GM21786 (cell line): ENCODE measurements around the gene PARVB.
"Not testable (repeated sequence)": the region's sequence is repeated elsewhere in the genome, so short reads cannot be mapped to it uniquely, and the experiment has no call there.

Experiments
- ATAC-seq: cut with Tn5 transposase; IDR thresholded peaks from one replicate; pipeline ENCODE4 v1.9.1; 2021; ENCODE audit not compliant: unreplicated experiment

PARVB gene

GRCh38 chr22:44103735-44104480 lies 79.8 kb downstream of the PARVB start:
- ATAC-seq = no peak

- ATAC-seq = no peak
These were observed 83.2 kb downstream of the PARVB start for GRCh38 chr22:44107340-44107739.

- ATAC-seq = no peak
These were observed 84.0 kb downstream of the PARVB start for GRCh38 chr22:44108076-44108475.

- no peak for ATAC-seq
These were observed 84.8 kb downstream of the PARVB start for GRCh38 chr22:44108806-44109385.

DNA sequence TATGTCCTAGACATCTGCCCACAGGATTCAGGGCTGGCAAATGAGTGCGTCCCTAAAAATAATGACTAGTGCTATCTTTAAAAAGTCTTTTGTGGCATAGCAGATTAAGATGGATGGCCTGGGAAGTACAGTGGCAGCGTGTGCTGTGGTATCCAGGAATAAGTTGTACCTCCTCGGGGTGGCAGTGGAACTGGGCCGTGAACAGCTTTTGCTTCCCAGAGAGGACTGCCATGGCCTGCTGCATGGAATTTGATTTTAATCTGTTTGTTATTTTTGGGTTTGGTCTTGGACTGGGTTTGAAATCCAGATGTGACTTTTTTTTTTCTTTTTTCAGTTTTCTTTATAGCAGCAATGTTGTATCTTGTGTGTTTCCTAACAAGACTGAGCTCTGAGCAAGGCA lies 85.3 kb downstream of the PARVB start:
- ATAC-seq = no peak

GRCh38 chr22:44110656-44111055 lies 86.6 kb downstream of the PARVB start:
- not testable (repeated sequence) for ATAC-seq

GRCh38 chr22:44111562-44112155 lies 87.6 kb downstream of the PARVB start:
- no peak for ATAC-seq

DNA sequence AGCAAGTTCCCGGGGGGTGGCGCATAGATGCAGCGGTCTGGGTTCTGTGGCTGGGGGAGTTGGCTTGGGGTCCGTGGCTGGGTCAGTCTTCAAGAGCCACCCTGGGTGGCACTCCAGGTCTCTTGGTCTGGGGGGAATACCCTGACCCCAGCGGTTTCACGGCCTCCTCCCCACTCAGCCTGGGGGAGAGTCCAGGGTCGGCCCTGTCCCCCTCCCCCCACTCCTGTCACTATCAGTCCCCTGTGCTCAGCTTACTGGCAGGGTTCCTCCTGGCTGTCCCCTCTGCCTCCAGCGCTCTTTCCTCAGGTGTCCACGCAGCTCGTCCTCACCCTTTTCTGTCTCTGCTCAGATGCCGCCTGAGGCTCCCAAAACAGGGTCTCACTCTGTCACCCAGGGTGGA lies 88.1 kb downstream of the PARVB start:
- ATAC-seq = no peak

- no peak for ATAC-seq
These were observed 92.2 kb downstream of the PARVB start for GRCh38 chr22:44116331-44116730.

- ATAC-seq = no peak
These were observed 92.9 kb downstream of the PARVB start for GRCh38 chr22:44116755-44117684.

- no peak for ATAC-seq
These were observed 93.6 kb downstream of the PARVB start for GRCh38 chr22:44117746-44118145.

DNA sequence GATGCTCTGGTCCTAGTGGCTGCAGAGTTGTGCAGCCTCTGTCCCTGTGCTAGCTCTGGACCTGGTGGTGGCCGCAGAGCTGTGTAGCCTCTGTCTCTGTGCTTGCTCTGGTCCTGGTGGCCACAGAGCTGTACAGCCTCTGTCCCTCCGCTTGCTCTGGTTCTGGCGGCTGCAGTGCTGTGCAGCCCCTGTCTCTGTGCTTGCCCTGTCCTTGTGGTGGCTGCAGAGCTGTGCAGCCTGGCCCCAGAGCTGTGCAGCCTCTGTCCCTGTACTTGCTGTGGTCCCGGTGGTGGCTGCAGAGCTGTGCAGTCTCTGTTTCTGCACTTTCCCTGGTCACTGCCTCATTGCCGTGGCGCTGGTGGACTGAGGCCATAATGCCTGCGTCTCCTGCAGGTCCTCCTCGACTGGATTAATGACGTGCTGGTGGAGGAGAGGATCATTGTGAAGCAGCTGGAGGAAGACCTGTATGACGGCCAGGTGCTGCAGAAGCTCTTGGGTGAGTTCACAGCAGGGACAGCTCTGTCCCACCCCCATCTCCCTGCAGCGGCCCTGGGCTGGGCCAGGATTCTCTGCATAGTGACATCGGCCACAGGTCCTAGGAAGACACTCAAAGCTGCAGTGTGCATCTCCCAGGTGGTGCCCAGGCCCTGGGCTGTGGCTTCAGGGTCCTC lies 94.7 kb downstream of the PARVB start:
- no peak for ATAC-seq

- no peak for ATAC-seq
These were observed 95.7 kb downstream of the PARVB start for GRCh38 chr22:44119669-44120313.

DNA sequence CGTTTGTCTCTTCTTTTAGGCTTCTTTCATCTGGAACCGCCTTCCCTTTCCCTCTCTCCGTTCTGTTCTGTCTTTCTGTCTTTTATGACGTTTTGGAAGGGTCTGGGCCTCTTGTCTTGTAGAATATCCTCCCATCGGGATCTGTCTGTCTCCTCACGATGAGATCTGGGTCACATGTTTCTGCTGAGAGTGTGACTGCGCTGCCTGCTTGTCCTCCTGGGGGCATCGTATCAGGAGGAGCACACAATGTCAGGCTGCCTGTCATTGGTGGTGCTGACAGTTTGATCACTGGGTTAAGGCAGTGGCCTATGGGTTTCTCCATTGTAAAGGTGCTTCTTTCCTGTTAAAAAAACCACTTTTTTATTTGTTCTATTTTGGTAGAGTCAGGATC lies 96.2 kb downstream of the PARVB start:
- ATAC-seq = no peak

DNA sequence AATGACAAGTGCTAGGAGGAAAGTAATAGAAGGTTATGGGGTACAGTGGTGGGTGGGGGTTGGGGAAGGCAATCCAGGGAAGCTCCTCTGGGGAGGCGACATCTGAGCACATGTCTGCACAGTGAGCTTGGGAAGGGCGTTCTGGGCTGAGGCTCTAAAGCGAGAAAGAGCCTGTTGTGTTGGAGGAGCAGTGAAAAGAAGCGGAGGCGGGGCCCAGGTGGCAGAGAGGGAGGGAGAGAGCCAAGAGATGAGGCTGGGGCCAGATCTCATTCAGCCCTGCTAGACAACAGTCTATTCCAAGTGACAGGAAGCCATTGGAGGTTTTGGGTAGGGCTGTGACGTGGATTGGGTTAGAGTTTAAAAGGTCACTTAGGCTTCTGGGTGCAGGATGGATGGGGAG lies 101.3 kb downstream of the PARVB start:
- ATAC-seq = no peak

DNA sequence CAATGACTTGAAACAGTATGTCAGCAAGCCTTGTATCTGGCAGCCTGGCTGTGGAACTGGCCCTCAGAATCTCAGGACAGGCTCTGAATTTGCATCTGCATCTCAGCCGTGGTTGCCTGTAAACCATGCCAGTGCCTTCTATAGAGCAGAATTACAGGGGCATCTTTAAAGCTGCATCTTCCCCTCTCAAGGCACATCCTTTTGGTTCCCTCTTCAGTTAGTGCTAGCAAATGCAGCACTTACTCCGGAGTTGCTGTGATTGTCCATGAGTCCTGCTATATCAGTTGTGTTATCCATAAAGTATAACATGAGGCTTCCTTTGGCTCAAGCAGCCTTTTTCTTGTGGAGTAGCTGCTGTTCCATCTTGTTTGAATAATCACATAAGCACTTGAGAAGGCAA lies 102.7 kb downstream of the PARVB start:
- no peak for ATAC-seq

GRCh38 chr22:44127356-44127755 lies 103.3 kb downstream of the PARVB start:
- ATAC-seq = no peak

GRCh38 chr22:44128958-44129618 lies 105.0 kb downstream of the PARVB start:
- ATAC-seq = no peak

GRCh38 chr22:44129619-44129976 lies 105.5 kb downstream of the PARVB start:
- no peak for ATAC-seq
